ENCODE measurements around the gene ZNRF3.

GRCh38 chr22:28953403-28953802 is 70.0 kb downstream of the ZNRF3 start:
- TF ChIP-seq CTCF (IDR thresholded peaks at IDR 0.05): no peak
- no peak for TF ChIP-seq POLR2A (IDR thresholded peaks at IDR 0.05; ENCODE audit: low read depth)
